Glutamatergic neuron (in vitro differentiated cells): ENCODE results near the gene PTTG1IP2. TPM values are rescaled to one million over a fixed set of nuclear protein-coding genes. Genes with fewer than 3 reads are reported as not detected.

Experiments
- DNase-seq: peaks from one replicate; pipeline ENCODE4 v3.0.0; 2022
- H3K27ac Mint-ChIP-seq: one replicate; pipeline ENCODE4 v1.8.0; 2020; ENCODE audit warnings: mild to moderate bottlenecking, mixed read lengths, inconsistent platforms; ENCODE audit not compliant: unreplicated experiment
- H3K27me3 Mint-ChIP-seq: one replicate; pipeline ENCODE4 v1.8.0; 2020; ENCODE audit warnings: mild to moderate bottlenecking, moderate library complexity, mixed read lengths, inconsistent platforms; ENCODE audit not compliant: unreplicated experiment
- H3K36me3 Mint-ChIP-seq: one replicate; pipeline ENCODE4 v1.8.0; 2020; ENCODE audit warnings: mild to moderate bottlenecking, mixed read lengths, inconsistent platforms; ENCODE audit not compliant: unreplicated experiment
- H3K4me1 Mint-ChIP-seq: one replicate; pipeline ENCODE4 v1.8.0; 2020; ENCODE audit warnings: mild to moderate bottlenecking, low read depth, mixed read lengths, inconsistent platforms; ENCODE audit not compliant: unreplicated experiment
- H3K4me3 Mint-ChIP-seq: one replicate; pipeline ENCODE4 v1.8.0; 2020; ENCODE audit warnings: mild to moderate bottlenecking, mixed read lengths, inconsistent platforms; ENCODE audit not compliant: unreplicated experiment
- H3K9me3 Mint-ChIP-seq: one replicate; pipeline ENCODE4 v1.8.0; 2020; ENCODE audit warnings: mild to moderate bottlenecking, moderate library complexity, mixed read lengths, inconsistent platforms; ENCODE audit not compliant: unreplicated experiment
- total RNA-seq: library from RNA; stranded (reverse); fragmentation: NEBNext Ultra II Directional; extraction: Animal tissue kit (Norgen Biotek cat#: 25700); gene quantifications from one replicate; pipeline ENCODE4 v1.2.1, GENCODE V29; 2021; ENCODE audit not compliant: unreplicated experiment
- TF ChIP-seq, protein P1 (sequence below): fragments of 200-600 bp; sonication (generic); IDR thresholded peaks from one replicate; pipeline ENCODE4 v1.5.0; 2021; ENCODE audit not compliant: partially characterized antibody, unreplicated experiment

PTTG1IP2 gene
- total RNA-seq, 1 donor from 2014 or later, result not detected

DNA sequence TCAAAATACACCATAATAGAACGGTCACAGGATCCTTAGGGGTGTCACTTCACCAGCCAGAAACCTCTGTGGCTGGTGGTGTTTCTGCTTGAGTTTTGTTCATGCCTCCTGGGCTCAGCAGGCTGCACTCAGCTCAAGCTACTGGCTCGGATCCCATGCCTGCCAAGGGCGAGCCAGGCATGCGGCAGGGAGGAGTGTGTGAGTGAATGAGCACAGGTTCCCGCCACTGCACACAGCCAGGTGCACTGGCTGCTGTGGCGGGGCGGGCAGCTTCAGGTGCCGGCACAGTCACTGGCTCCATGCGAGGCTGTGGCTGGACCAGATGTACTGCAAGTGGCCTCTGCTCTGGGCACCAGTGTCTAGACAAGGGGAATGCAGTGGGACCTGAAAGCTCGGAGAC, 36.7 kb upstream of the PTTG1IP2 start:
- Mint-ChIP-seq H3K27me3 (peaks cover 8% of the 10 kb centered on the region), H3K9me3 (peaks cover 6% of the 10 kb centered on the region), H3K4me1 (no peaks in the 10 kb centered on the region), H3K36me3 (peaks cover 11% of the 10 kb centered on the region), H3K4me3 (no peak overlapping the region), H3K27ac (no peak overlapping the region)
- no peak for DNase-seq
- TF ChIP-seq, protein P1, sequence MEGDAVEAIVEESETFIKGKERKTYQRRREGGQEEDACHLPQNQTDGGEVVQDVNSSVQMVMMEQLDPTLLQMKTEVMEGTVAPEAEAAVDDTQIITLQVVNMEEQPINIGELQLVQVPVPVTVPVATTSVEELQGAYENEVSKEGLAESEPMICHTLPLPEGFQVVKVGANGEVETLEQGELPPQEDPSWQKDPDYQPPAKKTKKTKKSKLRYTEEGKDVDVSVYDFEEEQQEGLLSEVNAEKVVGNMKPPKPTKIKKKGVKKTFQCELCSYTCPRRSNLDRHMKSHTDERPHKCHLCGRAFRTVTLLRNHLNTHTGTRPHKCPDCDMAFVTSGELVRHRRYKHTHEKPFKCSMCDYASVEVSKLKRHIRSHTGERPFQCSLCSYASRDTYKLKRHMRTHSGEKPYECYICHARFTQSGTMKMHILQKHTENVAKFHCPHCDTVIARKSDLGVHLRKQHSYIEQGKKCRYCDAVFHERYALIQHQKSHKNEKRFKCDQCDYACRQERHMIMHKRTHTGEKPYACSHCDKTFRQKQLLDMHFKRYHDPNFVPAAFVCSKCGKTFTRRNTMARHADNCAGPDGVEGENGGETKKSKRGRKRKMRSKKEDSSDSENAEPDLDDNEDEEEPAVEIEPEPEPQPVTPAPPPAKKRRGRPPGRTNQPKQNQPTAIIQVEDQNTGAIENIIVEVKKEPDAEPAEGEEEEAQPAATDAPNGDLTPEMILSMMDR, result no peak

DNA sequence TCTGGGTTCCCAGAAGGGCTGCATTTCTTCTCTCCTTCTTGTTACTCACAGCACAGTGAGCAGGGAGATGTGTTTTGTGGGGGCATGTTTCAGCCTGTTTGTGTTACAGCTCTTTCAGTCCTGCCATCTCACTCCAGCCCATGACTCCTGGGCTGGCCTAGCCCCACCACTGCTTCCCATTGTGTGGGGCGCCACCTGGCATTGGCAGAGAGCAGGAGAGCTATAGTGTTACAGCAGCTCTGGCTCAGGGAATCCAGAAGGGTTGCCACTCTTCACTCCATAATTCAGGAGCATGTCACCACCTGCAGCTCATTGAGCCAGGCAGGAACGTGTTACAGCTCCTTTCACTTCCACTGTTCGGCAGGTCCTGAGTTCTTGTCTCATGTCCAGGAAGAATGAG, 36.2 kb upstream of the PTTG1IP2 start:
- Mint-ChIP-seq H3K4me1 (no peaks in the 10 kb centered on the region), H3K4me3 (no peak overlapping the region), H3K27ac (no peak overlapping the region), H3K27me3 (peaks cover 8% of the 10 kb centered on the region), H3K9me3 (peaks cover 6% of the 10 kb centered on the region), H3K36me3 (peaks cover 11% of the 10 kb centered on the region)
- no peak for DNase-seq
- TF ChIP-seq, protein P1, result no peak

DNA sequence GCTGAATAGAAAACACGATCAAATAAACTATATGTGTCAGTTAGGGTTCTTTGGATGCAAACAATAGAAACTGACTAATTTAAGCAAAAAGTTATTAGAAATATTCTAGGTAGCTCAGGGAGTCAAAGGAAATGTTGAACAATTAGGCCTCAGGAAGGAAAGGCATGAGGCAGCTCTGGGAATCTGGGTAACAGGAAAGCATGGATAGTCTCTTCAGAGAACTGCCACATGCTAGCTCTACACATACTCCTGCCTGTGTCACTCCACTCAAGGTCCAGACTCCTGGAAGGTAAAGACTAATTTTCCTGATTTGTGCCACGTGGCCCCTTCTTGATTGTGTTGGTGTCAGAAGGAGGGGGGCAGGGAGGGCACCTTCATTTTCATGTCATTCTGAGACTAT, 23.8 kb upstream of the PTTG1IP2 start:
- no peak overlapping the region for H3K27ac Mint-ChIP-seq
- no peak for DNase-seq
- no peak overlapping the region for H3K4me3 Mint-ChIP-seq
- H3K4me1 Mint-ChIP-seq, result no peaks in the 10 kb centered on the region
- TF ChIP-seq, protein P1, result no peak
- H3K9me3 Mint-ChIP-seq, result no peaks in the 10 kb centered on the region
- no peaks in the 10 kb centered on the region for H3K27me3 Mint-ChIP-seq
- no peaks in the 10 kb centered on the region for H3K36me3 Mint-ChIP-seq

DNA sequence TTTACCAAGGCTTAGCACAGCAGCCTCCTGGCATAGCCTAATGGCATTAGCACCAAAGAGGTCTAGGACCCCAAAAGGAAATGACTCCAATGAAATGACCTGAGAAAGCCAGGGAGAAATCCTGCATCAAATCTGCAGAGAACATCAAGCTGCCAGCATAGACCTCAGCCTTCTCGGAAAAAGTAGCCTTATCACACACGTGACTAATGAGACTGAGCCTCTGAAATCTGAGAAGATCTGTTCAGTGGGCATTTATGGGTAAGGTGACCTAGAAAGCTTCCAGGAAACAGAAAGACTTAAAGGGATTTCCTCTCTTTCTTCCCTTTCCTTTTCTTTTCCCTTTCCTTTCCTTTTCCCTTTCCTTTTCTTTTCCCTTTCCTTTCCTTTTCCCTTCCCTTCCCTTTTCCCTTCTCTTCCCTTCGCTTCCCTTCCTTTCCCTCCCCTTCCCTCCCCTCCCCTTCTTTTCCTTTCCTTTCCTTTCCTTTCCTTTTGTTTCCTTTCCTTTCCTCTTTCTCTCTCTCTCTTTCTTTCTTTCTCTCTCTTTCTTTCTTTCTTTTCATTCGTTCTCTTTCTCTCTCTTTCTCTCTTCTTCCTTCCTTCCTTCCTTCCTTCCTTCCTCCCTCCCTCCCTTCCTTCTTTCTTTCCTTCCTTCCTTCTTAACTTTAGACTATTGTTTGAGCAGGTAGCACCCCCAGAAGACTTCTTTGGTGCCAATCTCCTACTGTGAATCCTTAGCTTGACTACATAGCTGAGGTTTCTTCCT, 23.1 kb upstream of the PTTG1IP2 start:
- no peak for DNase-seq
- H3K27ac Mint-ChIP-seq, result no peak overlapping the region
- TF ChIP-seq, protein P1, result no peak
- no peaks in the 10 kb centered on the region for H3K27me3 Mint-ChIP-seq
- H3K4me3 Mint-ChIP-seq, result no peak overlapping the region
- peaks cover 3% of the 10 kb centered on the region for H3K9me3 Mint-ChIP-seq
- H3K36me3 Mint-ChIP-seq, result no peaks in the 10 kb centered on the region
- no peaks in the 10 kb centered on the region for H3K4me1 Mint-ChIP-seq

DNA sequence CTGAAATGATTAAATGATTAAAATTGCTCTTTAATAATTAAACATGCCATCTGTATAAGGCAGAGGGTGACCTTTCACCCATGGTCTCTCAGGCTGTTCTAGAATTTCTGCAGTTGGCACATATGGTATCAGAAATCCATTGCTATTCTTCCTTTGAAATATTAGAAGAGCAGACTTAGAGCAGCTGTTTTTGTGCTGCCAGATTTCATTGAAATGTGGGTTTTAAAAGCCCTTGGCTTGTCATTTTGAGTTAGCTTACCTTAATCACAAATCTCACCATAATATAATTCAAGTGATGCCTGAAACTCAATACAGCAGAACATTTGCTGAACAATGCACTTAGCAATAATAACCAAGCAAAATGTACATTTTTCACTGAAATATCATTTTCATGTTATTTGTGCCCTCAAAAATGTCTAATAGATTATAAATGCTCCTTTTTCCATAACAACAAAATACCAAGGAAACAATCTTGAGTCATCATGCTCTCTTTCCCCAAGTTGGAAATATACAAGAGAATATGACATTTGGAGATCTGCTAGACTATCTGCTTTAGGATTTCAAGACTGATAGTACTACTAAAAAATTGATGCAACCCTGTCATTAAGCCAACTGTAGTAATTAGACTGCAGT, 16.1 kb upstream of the PTTG1IP2 start:
- Mint-ChIP-seq H3K36me3 (no peaks in the 10 kb centered on the region), H3K27me3 (no peaks in the 10 kb centered on the region), H3K4me3 (peak overlapping the region; percentile 35), H3K27ac (peak overlapping the region; percentile 65), H3K4me1 (peaks cover 22% of the 10 kb centered on the region), H3K9me3 (peaks cover 11% of the 10 kb centered on the region)
- DNase-seq, result no peak
- TF ChIP-seq, protein P1, result no peak
